Tibial nerve (tissue), 3 donors: Measurements from ENCODE around the gene GSTM1.

Experiments used
- CTCF ChIP-seq, 5 experiments: fragments of 200-600 bp in 3 of 5; fragments of 450-650 bp in 2 of 5; sonication (generic) in 3 of 5; IDR thresholded peaks; one replicate each; pipeline ENCODE4 v1.5.1; 2016 to 2019; ENCODE audit warnings: antibody characterized with exemption in 5 of 5, mild to moderate bottlenecking in 3 of 5, moderate library complexity in 2 of 5
- POLR2A ChIP-seq, 2 donors: fragments of 450-650 bp; IDR thresholded peaks; one replicate each; pipeline ENCODE4 v1.6.1; 2017; ENCODE audit warnings: antibody characterized with exemption in 2 of 2, mild to moderate bottlenecking in 2 of 2, moderate library complexity in 2 of 2

- TF ChIP-seq CTCF (IDR thresholded peaks at IDR 0.05) (no peak), POLR2A (IDR thresholded peaks at IDR 0.05) (no peak)
Measured at GRCh38 chr1:109718495-109718894, 30.9 kb downstream of the GSTM1 start.
